ENCODE data around the gene TUSC2. TPM values are rescaled to one million over a fixed set of nuclear protein-coding genes. Genes with fewer than 3 reads are reported as not detected.

TUSC2 gene
- total and polyA plus RNA-seq, 9 of the 15 experiments (the other 6 are each of a cell fraction or from before 2014, with no cell fraction given) = 2.8 to 67.5 (median 25.8) TPM

- TF ChIP-seq TCF7L2 (IDR thresholded peaks at IDR 0.05; ENCODE audit: low read depth, low read length) (no peak), SRSF9 (IDR thresholded peaks at IDR 0.05; ENCODE audit: borderline replicate concordance, low read depth, low read length) (no peak)
These were observed 49.7 kb downstream of the TUSC2 start (continued) for GRCh38 chr3:50278123-50278879.

- H3K9me3 ChIP-seq (replicated peaks; ENCODE audit: control insufficient read depth, insufficient read depth, low read depth, low read length) = no peaks in the 10 kb centered on the region
- H3K36me3 ChIP-seq (ENCODE audit: control insufficient read depth, insufficient read depth, low read length) = no peaks in the 10 kb centered on the region
- no peak overlapping the region for H2AFZ ChIP-seq (ENCODE audit: low read depth, low read length)
- H3K4me1 ChIP-seq (replicated peaks in 1 of 2; ENCODE audit: control insufficient read depth in 2 of 2, insufficient read depth in 2 of 2, low read length in 2 of 2) = peaks cover 4 to 34% of the 10 kb centered on the region in 2 experiments; a peak in 3 of 5 replicates
- no TSS peak for BruUV-seq (replicated peaks)
- CTCF ChIA-PET (ENCODE audit: low intra/inter-chr PET ratio) = no interaction called here
- DNase-seq (ENCODE audit: extremely low read depth in 1 of 4, low spot score in 3 of 4) (no peak), ATAC-seq (no peak), FAIRE-seq (no peak)
- no peak overlapping the region for H3K4me2 ChIP-seq (ENCODE audit: insufficient read depth, low read length)
- in situ Hi-C loops (cut with MboI) (no loop called here), intact Hi-C loops (cut with micrococcal nuclease) (no loop called here)
- no peak overlapping the region for H3K4me3 ChIP-seq
- WGBS (ENCODE audit: insufficient coverage, low coverage, missing lambda C conversion rate) = 73% methylated on average over 9 of the region's 17 CpGs
- TF ChIP-seq KDM2B (CRISPR knock-in tag; IDR thresholded peaks at IDR 0.05) (no peak), PHF21A (IDR thresholded peaks at IDR 0.05; ENCODE audit: borderline replicate concordance, low read depth) (no peak), RBM15 (IDR thresholded peaks at IDR 0.05; ENCODE audit: insufficient read depth, low read length) (no peak), ZNF175 (CRISPR knock-in tag; IDR thresholded peaks at IDR 0.05; ENCODE audit: low read depth) (no peak), BHLHE40 (IDR thresholded peaks at IDR 0.05; ENCODE audit: low read length) (no peak), CBX8 (IDR thresholded peaks at IDR 0.05; ENCODE audit: borderline replicate concordance, extremely low read depth, low read depth, low read length, poor library complexity, severe bottlenecking) (no peak), E4F1 (CRISPR knock-in tag; IDR thresholded peaks at IDR 0.05; ENCODE audit: borderline replicate concordance) (no peak), BRD4 (IDR thresholded peaks at IDR 0.05) (no peak)
- no peaks in the 10 kb centered on the region for H4K20me1 ChIP-seq (replicated peaks; ENCODE audit: control insufficient read depth, insufficient read depth, low read length)
- no peaks in the 10 kb centered on the region for H3K9me1 ChIP-seq (ENCODE audit: control insufficient read depth, insufficient read depth, low read length)
- no peaks in the 10 kb centered on the region for H3K27me3 ChIP-seq (ENCODE audit: control insufficient read depth in 2 of 2, insufficient read depth in 2 of 2, low read length in 2 of 2)
- H3K9ac ChIP-seq (ENCODE audit: insufficient read depth in 1 of 2, low read depth in 2 of 2, low read length in 2 of 2) = no peak overlapping the region
- H3K79me2 ChIP-seq (ENCODE audit: control insufficient read depth, insufficient read depth, low read length) = no peaks in the 10 kb centered on the region
- POLR2A ChIA-PET = no interaction called here
- H3K27ac ChIP-seq (ENCODE audit: extremely low read depth, low read depth, low read length) = no peak overlapping the region
These were observed 51.3 kb downstream of the TUSC2 start for GRCh38 chr3:50276762-50277101.
